ENCODE results near the gene LRP1B. TPM values are rescaled to one million over a fixed set of nuclear protein-coding genes. Genes with fewer than 3 reads are reported as not detected.

LRP1B gene
- total and polyA plus RNA-seq, 4 donors = 0.01 to 0.84 (median 0.17) TPM

- no peak for DNase-seq (ENCODE audit: low spot score)
- Histone ChIP-seq H3K9ac (ENCODE audit: low read depth in 1 of 2, low read length in 2 of 2) (no peak overlapping the region), H3K27me3 (ENCODE audit: control insufficient read depth in 4 of 4, insufficient read depth in 4 of 4, low read length in 3 of 4) (no peaks in the 10 kb centered on the region), H3K27ac (ENCODE audit: low read depth in 1 of 2, low read length in 2 of 2) (no peak overlapping the region), H3K4me3 (ENCODE audit: low read depth in 1 of 3, low read length in 3 of 3) (no peak overlapping the region), H3K4me1 (ENCODE audit: control insufficient read depth in 4 of 4, insufficient read depth in 4 of 4, low read length in 3 of 4) (no peaks in the 10 kb centered on the region), H3K36me3 (ENCODE audit: control insufficient read depth in 4 of 4, insufficient read depth in 3 of 4, low read depth in 1 of 4, low read length in 3 of 4) (no peaks in the 10 kb centered on the region), H3K9me3 (ENCODE audit: control insufficient read depth in 4 of 4, low read length in 3 of 4) (no peaks in the 10 kb centered on the region)
- 65% methylated on average over 3 of the region's 3 CpGs for WGBS
- no peak for TF ChIP-seq RXRA (IDR thresholded peaks at IDR 0.05)
- TF ChIP-seq HNF4A (conservative IDR thresholded peaks at IDR 0.05) = no peak
- TF ChIP-seq NR2F2 (IDR thresholded peaks at IDR 0.05) = no peak
- TF ChIP-seq MAX (IDR thresholded peaks at IDR 0.05) = no peak
- no peak for TF ChIP-seq GABPA (IDR thresholded peaks at IDR 0.05 in 1 of 2, conservative IDR thresholded peaks at IDR 0.05 in 1 of 2)
- no peak for TF ChIP-seq YY1 (IDR thresholded peaks at IDR 0.05)
- no peak for TF ChIP-seq CTCF (IDR thresholded peaks at IDR 0.05; ENCODE audit: low read depth, low read length, missing input control)
- no peak for TF ChIP-seq ATF3 (IDR thresholded peaks at IDR 0.05)
- TF ChIP-seq ZBTB33 (IDR thresholded peaks at IDR 0.05) = no peak
- no peak for TF ChIP-seq EGR1 (IDR thresholded peaks at IDR 0.05; ENCODE audit: low read depth in 2 of 2)
- TF ChIP-seq FOXA1 (IDR thresholded peaks at IDR 0.05) = no peak
- TF ChIP-seq REST (IDR thresholded peaks at IDR 0.05) = no peak
- TF ChIP-seq TAF1 (conservative IDR thresholded peaks at IDR 0.05) = no peak
- TF ChIP-seq JUND (IDR thresholded peaks at IDR 0.05) = no peak
- no peak for TF ChIP-seq RAD21 (IDR thresholded peaks at IDR 0.05)
- TF ChIP-seq SP1 (IDR thresholded peaks at IDR 0.05) = no peak
- no peak for TF ChIP-seq FOXA2 (IDR thresholded peaks at IDR 0.05)
- TF ChIP-seq HNF4G (IDR thresholded peaks at IDR 0.05) = no peak
Observed at GRCh38 chr2:140349695-140350094, 1781.1 kb downstream of the LRP1B start.
